Right cardiac atrium (tissue), 5 donors: ENCODE measurements around the gene RCAN2. TPM values are rescaled to one million over a fixed set of nuclear protein-coding genes. Genes with fewer than 3 reads are reported as not detected.

Source experiments
- ATAC-seq, 2 donors: fragments of 200-7000 bp; cut with Tn5 transposase; one replicate each; pipeline versions ENCODE4 v1.8.0 to v1.9.1; 2020; ENCODE audit warnings: moderate library complexity in 2 of 2, mild to moderate bottlenecking in 1 of 2
- DNase-seq, 3 donors: peaks; one replicate each; pipeline ENCODE4 v3.0.0-alpha.2; 2020
- H3K27ac ChIP-seq: one replicate; pipeline ENCODE4 v1.5.1; 2013; ENCODE audit warnings: mild to moderate bottlenecking, low read length, control low read depth, moderate library complexity
- H3K27me3 ChIP-seq: one replicate; pipeline ENCODE4 v1.6.1; 2013; ENCODE audit not compliant: control insufficient read depth, insufficient read depth
- H3K4me1 ChIP-seq: one replicate; pipeline ENCODE4 v1.6.1; 2013; ENCODE audit warnings: low read length; ENCODE audit not compliant: control insufficient read depth, insufficient read depth
- H3K4me3 ChIP-seq: one replicate; pipeline ENCODE4 v1.5.1; 2013; ENCODE audit warnings: low read length, control low read depth
- H3K9me3 ChIP-seq: one replicate; pipeline ENCODE4 v1.6.1; 2013; ENCODE audit warnings: low read length; ENCODE audit not compliant: control insufficient read depth
- WGBS: extraction: QIAGEN DNeasy Blood & Tissue Kit; methylation state at CpG from one replicate; pipeline ENCODE4 v1.1.7; 2013; 5-methylcytosine and 5-hydroxymethylcytosine counted together
- intact Hi-C, 4 donors: fragments of 100-400 bp; cut with DNase I; formaldehyde crosslinking; loops; one replicate each; pipeline versions ENCODE4 v1.11.0 to v1.14.0; 2022 to 2023
- polyA plus RNA-seq: library from polyadenylated mRNA; stranded (reverse); fragments of 200-250 nt; gene quantifications from one replicate; pipeline ENCODE4 v1.2.3, GENCODE V29; 2013
- total RNA-seq, 4 donors: library from RNA; stranded (reverse); fragmentation: NEBNext Ultra II Directional; extraction: Animal tissue kit (Norgen Biotek cat#: 25700); gene quantifications; one replicate each; pipeline ENCODE4 v1.2.1, GENCODE V29; 2021
- donor health status: healthy with polysubstance abuse.
- donor health status: DM: no; HTN: yes; CAD: no.
- donor health status: DM: no; HTN: no; CAD: no.
- donor health status: DM: no; HTN: yes; CAD: no; lungs with severe emphysema.
- donor health status: DM: yes; HTN: yes; CAD: no.

RCAN2 gene
- total and polyA plus RNA-seq, 5 donors: 82.9 to 184 (median 127) TPM

- no peaks in the 10 kb centered on the region for H3K27me3 ChIP-seq
- ATAC-seq (no peak), DNase-seq (no peak)
- no peaks in the 10 kb centered on the region for H3K9me3 ChIP-seq
- H3K27ac ChIP-seq: no peak overlapping the region
- intact Hi-C loops: loop anchor here in 1 of 4 donors (5.0 kb wide), 1 partner anchor 185 kb away; no protein-coding TSS in a partner anchor
- H3K4me1 ChIP-seq: peaks cover 3% of the 10 kb centered on the region
- 50% methylated on average over 1 of the region's 1 CpG for WGBS
- no peak overlapping the region for H3K4me3 ChIP-seq
Measured at GRCh38 chr6:46222286-46222685, 269.0 kb downstream of the RCAN2 start.

GRCh38 chr6:46221222-46221793 lies 269.9 kb downstream of the RCAN2 start:
- WGBS: 53% methylated on average over 4 of the region's 4 CpGs
- Histone ChIP-seq H3K4me1 (peaks cover 6% of the 10 kb centered on the region), H3K27ac (no peak overlapping the region), H3K9me3 (no peaks in the 10 kb centered on the region), H3K27me3 (no peaks in the 10 kb centered on the region), H3K4me3 (no peak overlapping the region)
- ATAC-seq (peak; percentile 53 to 59), DNase-seq (no peak)
- intact Hi-C loops: loop anchor here in 2 of 4 donors (2.0 to 5.0 kb wide), 2 partner anchors 186 to 189 kb away; no protein-coding TSS in a partner anchor

DNA sequence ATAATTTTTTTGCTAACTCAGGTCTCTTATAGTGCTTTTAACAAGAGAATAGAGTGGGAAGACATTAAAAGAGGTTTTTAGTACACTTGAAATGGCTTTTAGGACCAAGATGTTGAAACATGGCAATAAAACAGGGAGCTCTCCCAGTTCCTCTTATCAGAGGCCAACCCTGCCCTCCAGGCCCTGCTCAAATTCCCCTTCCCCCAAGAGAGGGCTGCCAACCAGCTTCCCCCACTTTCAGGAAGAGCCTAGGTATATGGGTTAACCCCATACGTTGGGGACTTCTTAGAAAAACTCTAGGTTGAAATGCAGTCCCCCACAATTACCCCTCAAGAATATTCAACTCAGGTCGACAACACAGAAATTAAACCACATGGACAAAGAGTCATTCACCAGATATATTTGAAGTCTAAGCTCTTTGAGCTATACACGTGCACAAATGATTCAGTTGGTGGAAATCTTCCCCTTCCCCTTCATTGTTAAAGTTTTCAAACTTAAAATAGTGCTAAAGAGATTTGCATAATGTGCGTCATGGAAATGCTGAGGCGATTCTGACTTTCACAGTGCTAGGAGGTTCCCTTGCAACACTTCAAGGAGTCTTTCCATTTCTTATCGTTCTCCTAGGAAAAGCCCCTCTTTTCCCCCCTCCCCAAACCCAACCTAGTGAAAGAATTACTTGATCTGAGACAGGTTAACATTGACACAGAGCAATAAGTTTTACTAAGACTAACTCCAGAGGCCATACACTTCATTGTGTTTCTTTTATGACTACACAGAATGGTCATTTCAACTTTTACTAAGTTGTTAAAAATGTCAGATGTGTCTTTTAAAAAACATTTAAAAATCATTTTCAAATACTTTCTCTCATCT lies 270.7 kb downstream of the RCAN2 start:
- Histone ChIP-seq H3K4me1 (peaks cover 6% of the 10 kb centered on the region), H3K9me3 (no peaks in the 10 kb centered on the region), H3K27me3 (no peaks in the 10 kb centered on the region), H3K4me3 (no peak overlapping the region), H3K27ac (no peak overlapping the region)
- DNase-seq (no peak), ATAC-seq (no peak)
- intact Hi-C loops: loop anchor here in 2 of 4 donors (2.0 to 5.0 kb wide), 2 partner anchors 187 to 190 kb away; no protein-coding TSS in a partner anchor
- WGBS: 63% methylated on average over 6 of the region's 6 CpGs

- Histone ChIP-seq H3K27ac (no peak overlapping the region), H3K4me3 (no peak overlapping the region), H3K4me1 (peaks cover 6% of the 10 kb centered on the region), H3K27me3 (no peaks in the 10 kb centered on the region), H3K9me3 (no peaks in the 10 kb centered on the region)
- DNase-seq (no peak), ATAC-seq (no peak)
- intact Hi-C loops: loop anchor here in 3 of 4 donors (2.0 to 10.0 kb wide), 3 partner anchors 188 to 415 kb away; no protein-coding TSS in a partner anchor
Measured at GRCh38 chr6:46219661-46220060, 271.6 kb downstream of the RCAN2 start.

DNA sequence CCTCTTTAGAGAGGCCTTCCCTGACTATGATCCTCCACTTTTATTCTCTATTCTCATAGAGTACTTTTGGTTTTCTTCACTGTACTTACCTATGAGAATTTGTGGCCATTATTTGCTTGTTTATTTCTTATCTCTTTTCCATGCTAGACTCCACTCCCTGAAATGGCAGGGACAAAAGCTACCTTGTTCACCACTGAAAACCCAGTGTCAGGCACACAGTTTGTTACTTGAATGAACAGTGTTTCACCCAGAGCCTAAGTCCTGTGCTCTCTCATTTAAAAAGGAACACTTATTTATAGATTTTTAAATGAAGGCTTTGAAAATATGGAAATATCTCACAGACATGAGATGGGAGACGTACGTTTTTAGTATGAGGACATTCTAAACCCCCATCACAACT lies 272.8 kb downstream of the RCAN2 start:
- no peaks in the 10 kb centered on the region for H3K27me3 ChIP-seq
- intact Hi-C loops: loop anchor here in 1 of 4 donors (2.0 to 10.0 kb wide), 2 partner anchors 192 to 416 kb away; no protein-coding TSS in a partner anchor
- 90% methylated on average over 2 of the region's 2 CpGs for WGBS
- peak overlapping the region; percentile 75 for H3K27ac ChIP-seq
- H3K4me3 ChIP-seq: no peak overlapping the region
- H3K4me1 ChIP-seq: peaks cover 6% of the 10 kb centered on the region
- DNase-seq: no peak
- no peaks in the 10 kb centered on the region for H3K9me3 ChIP-seq
- no peak for ATAC-seq

DNA sequence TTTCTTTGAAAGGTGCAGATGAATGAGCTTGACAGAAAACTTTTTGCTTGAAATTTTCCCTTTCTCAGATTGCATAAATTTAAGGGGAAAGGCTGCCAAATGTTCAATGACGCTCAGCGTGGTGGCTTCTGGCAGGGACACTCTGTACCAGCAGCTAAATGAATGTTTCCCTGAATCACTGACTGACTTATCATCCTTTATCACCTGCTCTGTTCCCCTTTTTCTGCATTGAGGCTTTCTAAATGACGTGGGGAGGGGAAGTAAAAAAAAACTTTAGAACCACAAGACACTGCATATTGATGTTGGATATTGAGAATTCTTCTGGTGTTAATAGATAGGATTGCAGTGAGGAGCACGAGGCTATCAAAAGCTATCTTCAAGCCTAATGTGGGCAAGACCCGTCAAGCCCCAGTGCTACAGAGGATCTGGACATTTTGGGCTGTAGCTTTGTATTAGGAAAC lies 273.5 kb downstream of the RCAN2 start:
- DNase-seq (peak in 2 of 3 donors; percentile 34 to 80), ATAC-seq (peak; percentile 86 to 92)
- Histone ChIP-seq H3K27ac (peak overlapping the region; percentile 77), H3K4me1 (peaks cover 6% of the 10 kb centered on the region), H3K27me3 (no peaks in the 10 kb centered on the region), H3K4me3 (no peak overlapping the region), H3K9me3 (no peaks in the 10 kb centered on the region)
- WGBS: 40% methylated on average over 5 of the region's 5 CpGs
- intact Hi-C loops: loop anchor here in 1 of 4 donors (2.0 to 10.0 kb wide), 2 partner anchors 193 to 417 kb away; no protein-coding TSS in a partner anchor

GRCh38 chr6:46216879-46217278 lies 274.4 kb downstream of the RCAN2 start:
- intact Hi-C loops: loop anchor here in 1 of 4 donors (10.0 kb wide), 1 partner anchor 418 kb away; no protein-coding TSS in a partner anchor
- peak overlapping the region; percentile 61 for H3K27ac ChIP-seq
- 86% methylated on average over 2 of the region's 2 CpGs for whole genome bisulfite sequencing
- peaks cover 6% of the 10 kb centered on the region for H3K4me1 ChIP-seq
- H3K4me3 ChIP-seq: no peak overlapping the region
- DNase-seq (no peak), ATAC-seq (peak; percentile 16 to 32)
- H3K9me3 ChIP-seq: no peaks in the 10 kb centered on the region
- H3K27me3 ChIP-seq: no peaks in the 10 kb centered on the region

DNA sequence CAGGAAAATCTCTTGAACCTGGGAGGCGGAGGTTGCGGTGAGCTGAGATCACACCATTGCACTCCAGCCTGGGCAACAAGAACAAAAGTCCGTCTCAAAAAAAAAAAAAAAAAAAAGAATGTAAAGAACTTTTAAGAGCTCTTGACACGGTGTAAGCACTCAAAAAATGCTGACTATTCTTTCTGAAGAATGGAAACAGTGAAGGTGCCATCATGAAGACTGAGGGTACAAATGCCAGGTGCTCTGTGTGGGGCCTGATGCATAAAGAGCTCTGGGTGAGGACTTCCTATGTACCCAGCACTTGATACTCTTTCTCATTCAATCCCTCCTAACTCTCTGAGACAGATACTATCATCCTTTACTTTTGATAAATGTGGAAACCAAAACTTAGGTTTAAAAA lies 275.5 kb downstream of the RCAN2 start:
- 88% methylated on average over 4 of the region's 4 CpGs for WGBS
- ATAC-seq (no peak), DNase-seq (no peak)
- no peak overlapping the region for H3K27ac ChIP-seq
- no peaks in the 10 kb centered on the region for H3K9me3 ChIP-seq
- no peak overlapping the region for H3K4me3 ChIP-seq
- intact Hi-C loops: loop anchor here in 1 of 4 donors (10.0 kb wide), 1 partner anchor 419 kb away; no protein-coding TSS in a partner anchor
- H3K4me1 ChIP-seq: peaks cover 6% of the 10 kb centered on the region
- H3K27me3 ChIP-seq: no peaks in the 10 kb centered on the region

DNA sequence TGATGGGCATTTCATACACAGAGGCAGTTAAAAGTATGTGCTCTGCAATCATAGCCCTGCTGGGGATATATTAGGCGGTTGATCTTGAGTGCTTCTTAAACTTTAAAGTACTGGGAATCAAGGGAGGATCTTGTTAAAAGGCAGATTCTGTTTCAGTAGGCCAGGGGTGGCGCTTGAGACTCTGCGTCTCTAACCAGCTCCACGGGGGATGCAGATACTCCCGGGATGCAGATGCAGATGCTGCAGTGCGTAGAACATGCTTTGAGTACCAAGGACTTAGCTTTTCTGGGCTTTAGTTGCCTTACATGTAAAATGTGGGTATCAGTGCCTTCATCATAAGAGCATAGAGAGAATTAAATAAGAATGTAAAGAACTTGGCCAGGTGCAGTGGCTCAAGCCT lies 276.0 kb downstream of the RCAN2 start:
- DNase-seq: no peak
- no peaks in the 10 kb centered on the region for H3K27me3 ChIP-seq
- no peak overlapping the region for H3K27ac ChIP-seq
- intact Hi-C loops: loop anchor here in 1 of 4 donors (10.0 kb wide), 1 partner anchor 420 kb away; no protein-coding TSS in a partner anchor
- H3K4me1 ChIP-seq: peaks cover 6% of the 10 kb centered on the region
- no peaks in the 10 kb centered on the region for H3K9me3 ChIP-seq
- WGBS: 70% methylated on average over 6 of the region's 6 CpGs
- H3K4me3 ChIP-seq: no peak overlapping the region
- ATAC-seq: no peak

DNA sequence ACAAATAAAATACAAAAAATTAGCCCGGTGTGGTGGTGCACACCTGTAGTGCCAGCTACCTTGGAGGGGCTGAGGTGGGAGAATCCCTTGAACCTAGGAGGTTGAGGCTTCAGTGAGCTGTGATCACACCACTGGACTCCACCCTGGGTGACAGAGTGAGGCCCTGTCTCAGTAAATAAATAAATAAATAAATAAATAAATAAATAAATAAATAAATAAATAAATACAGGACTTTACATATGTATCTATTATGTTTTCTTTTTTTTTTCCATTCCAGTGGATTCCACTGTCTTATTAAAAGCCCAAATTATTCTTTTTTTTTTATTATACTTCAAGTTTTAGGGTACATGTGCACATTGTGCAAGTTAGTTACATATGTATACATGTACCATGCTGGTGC lies 279.3 kb downstream of the RCAN2 start:
- WGBS: 97% methylated on average over 1 of the region's 1 CpG
- intact Hi-C loops: loop anchor here in 1 of 4 donors (10.0 kb wide), 1 partner anchor 423 kb away; no protein-coding TSS in a partner anchor

More for the DNA sequence above, 279.3 kb downstream of the RCAN2 start:
- Histone ChIP-seq H3K9me3 (no peaks in the 10 kb centered on the region), H3K4me3 (no peak overlapping the region), H3K4me1 (peaks cover 2% of the 10 kb centered on the region), H3K27ac (no peak overlapping the region), H3K27me3 (no peaks in the 10 kb centered on the region)
- ATAC-seq: no peak
- DNase-seq: no peak
